VCaP (cell line): ENCODE results near the gene MAEA.
A peak's percentile ranks its signal among the peaks of the same experiment; 100 is the strongest.

Source experiments
- H3K27ac ChIP-seq: fragments of 450-650 bp; 2 replicates; pipeline ENCODE4 v1.5.1; 2017
- TF ChIP-seq, protein P1 (sequence below): fragments of 450-650 bp; conservative IDR thresholded peaks from 2 replicates; pipeline ENCODE4 v1.5.1; 2017; ENCODE audit warnings: mild to moderate bottlenecking, moderate library complexity

MAEA gene

DNA sequence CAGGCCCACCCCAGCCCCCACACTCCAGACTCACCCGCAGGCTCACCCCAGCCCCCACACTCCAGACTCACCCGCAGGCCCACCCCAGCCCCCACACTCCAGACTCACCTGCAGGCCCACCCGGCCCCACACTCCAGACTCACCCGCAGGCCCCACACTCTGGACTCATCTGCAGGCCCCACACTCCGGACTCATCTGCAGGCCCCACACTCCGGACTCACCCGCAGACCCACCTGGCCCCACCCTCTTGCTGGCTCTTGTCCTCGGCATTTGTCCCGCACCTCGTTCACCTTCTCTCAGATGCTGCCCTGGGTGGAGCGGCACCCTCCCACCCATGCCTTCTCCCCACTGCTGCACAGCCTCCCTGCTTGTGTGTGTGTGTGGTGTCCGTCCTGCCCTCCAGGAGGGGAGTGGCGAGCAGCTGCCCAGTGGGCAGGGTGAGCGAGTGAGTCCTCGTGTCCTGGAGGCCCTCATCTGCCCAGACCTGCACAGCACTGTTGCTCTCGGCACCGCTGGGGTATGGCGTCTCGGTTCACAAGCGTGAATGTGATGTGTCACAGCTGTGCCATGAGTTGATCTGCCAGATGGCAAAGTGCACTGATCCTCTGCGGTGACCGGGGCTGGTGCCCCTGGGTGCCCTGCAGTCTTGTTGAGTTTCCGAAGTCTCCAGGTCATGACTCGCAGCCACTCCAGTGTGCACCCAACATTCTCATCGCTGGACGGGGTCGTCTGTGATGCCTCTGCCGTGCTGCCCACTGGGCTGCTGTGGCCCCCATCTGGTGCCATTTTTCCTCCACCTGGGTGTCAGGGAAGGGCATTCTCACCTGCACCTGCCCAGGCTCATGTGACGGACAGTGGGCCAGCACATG is 27.7 kb downstream of the MAEA start:
- TF ChIP-seq, protein P1, sequence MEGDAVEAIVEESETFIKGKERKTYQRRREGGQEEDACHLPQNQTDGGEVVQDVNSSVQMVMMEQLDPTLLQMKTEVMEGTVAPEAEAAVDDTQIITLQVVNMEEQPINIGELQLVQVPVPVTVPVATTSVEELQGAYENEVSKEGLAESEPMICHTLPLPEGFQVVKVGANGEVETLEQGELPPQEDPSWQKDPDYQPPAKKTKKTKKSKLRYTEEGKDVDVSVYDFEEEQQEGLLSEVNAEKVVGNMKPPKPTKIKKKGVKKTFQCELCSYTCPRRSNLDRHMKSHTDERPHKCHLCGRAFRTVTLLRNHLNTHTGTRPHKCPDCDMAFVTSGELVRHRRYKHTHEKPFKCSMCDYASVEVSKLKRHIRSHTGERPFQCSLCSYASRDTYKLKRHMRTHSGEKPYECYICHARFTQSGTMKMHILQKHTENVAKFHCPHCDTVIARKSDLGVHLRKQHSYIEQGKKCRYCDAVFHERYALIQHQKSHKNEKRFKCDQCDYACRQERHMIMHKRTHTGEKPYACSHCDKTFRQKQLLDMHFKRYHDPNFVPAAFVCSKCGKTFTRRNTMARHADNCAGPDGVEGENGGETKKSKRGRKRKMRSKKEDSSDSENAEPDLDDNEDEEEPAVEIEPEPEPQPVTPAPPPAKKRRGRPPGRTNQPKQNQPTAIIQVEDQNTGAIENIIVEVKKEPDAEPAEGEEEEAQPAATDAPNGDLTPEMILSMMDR = no peak
- no peak overlapping the region for H3K27ac ChIP-seq

DNA sequence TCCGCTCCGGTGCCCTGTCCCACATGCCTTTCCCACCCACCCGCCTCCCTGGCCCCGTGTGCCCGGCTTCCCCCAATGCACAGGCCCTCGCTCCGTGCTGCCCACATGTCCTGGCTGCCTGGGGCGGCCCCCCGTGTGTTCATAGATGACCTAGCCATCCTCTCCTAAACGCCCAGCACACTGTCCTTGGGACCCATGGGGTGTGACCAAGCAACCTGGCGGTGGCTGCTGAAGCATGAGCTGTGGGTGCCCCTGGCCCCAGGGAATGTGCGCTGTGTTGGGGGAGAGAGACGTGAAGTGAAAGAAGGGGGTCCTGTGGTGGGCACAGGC is 28.3 kb downstream of the MAEA start:
- TF ChIP-seq, protein P1 = no peak
- H3K27ac ChIP-seq = no peak overlapping the region

DNA sequence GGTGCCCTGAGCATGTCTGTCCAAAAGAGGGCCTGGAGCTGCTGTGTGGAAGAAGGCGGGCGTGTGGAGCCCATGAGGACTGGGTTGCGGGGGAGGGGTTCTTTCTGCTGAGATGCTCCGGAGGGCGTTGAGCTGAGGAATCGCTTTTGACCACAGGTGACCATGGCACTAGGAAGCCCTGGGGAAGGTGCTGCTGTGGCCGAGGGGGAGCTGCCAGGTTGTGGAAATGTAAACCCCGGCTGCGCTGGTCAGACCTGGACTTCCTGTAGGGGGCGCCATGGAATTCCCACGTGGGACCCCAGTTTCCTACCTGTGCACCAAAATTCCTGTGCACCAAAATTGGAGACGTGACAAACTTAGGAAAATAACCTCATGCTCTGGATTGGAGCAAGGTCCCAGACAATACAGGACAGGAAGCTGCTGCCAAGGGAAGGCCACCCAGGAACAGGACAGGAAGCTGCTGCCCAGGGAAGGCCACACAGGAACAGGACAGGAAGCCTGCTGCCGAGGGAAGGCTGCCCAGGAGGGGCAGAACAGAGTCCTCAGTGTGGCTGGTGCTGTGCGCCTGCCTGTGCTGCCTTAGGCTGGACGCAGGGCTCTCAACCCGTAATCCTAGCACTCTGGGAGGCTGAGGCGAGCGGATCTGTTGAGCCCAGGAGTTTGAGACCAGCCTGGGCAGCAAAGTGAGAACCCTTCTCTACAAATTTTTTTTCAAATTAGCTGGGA is 29.0 kb downstream of the MAEA start:
- TF ChIP-seq, protein P1 = peak; percentile 30; the same call in 1 of the 2 replicates

DNA sequence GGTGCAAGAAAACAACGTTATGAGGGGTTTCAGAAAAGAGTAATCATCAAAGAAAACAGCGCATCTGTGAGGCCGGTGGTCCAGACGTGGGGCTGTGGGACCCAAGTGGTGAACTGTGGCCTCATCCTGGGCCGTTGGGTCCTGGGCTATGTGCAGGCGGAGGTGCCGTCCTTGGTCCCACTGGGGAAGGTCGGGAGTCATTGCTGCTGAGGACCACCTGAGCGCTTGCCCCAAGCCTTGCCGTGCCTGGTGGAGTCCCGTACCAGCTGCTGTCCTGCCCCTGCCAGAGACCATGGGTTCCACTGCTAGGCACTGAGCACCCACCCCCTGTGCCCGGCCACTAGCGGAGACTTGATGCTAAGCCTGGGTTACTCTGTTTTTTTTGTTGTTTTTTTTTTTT is 31.8 kb downstream of the MAEA start:
- H3K27ac ChIP-seq = no peak overlapping the region
- TF ChIP-seq, protein P1 = no peak

More for the DNA sequence above, 29.0 kb downstream of the MAEA start:
- H3K27ac ChIP-seq = no peak overlapping the region

DNA sequence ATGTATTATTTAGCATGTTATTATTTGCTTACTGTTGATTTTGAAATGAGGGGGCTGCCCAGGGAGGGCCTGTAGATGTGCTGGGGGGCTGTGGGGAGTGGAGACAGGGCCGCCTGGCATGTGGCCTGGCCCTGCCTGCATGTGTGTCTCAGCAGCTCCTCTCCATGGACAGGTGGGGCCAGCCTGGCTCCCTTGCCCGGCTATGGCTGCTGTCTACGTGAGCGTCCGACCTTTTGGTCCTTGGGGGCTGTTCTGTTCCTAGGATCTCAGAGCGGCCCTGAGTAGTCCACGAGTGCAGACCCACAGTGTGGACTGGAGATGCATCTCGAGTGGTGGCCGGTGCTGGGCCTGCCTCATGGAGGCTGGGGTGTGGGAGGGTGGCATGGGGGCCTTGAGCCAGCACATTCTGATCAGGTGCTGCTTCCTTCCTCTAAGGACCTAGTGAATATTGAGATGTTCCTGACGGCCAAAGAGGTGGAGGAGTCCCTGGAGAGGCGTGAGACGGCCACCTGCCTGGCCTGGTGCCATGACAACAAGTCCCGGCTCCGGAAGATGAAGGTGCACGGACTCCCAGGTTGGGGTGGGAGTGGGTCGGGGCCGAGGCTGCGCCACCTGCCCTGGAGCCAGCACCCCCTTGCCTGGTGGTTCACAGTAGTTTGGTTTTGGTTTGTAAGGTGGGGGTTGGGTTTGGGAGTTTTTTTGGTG is 32.4 kb downstream of the MAEA start:
- H3K27ac ChIP-seq = no peak overlapping the region
- TF ChIP-seq, protein P1 = no peak

DNA sequence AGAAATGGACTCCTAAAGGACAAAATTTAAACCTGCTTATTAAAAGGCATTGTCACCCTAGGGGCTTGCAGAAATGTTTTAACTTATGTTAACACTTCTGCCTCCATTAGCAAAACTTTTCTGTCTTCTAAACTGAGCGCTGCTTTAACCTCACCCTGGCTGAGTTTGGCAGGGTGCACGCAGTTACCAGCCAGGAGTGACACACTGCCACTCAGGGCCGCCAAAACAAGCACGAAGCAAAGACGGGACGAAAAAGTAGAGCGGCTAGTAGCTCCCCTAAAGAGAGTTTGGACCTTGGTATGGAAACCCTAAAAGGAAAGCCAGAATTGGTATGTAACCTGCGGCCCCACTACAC is 33.6 kb downstream of the MAEA start:
- TF ChIP-seq, protein P1 = no peak
- no peak overlapping the region for H3K27ac ChIP-seq
